ENCODE measurements around the gene MCUB.
"Not testable (repeated sequence)": the region's sequence is repeated elsewhere in the genome, so short reads cannot be mapped to it uniquely, and the experiment has no call there.

MCUB gene, protein sequence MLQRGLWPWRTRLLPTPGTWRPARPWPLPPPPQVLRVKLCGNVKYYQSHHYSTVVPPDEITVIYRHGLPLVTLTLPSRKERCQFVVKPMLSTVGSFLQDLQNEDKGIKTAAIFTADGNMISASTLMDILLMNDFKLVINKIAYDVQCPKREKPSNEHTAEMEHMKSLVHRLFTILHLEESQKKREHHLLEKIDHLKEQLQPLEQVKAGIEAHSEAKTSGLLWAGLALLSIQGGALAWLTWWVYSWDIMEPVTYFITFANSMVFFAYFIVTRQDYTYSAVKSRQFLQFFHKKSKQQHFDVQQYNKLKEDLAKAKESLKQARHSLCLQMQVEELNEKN

DNA sequence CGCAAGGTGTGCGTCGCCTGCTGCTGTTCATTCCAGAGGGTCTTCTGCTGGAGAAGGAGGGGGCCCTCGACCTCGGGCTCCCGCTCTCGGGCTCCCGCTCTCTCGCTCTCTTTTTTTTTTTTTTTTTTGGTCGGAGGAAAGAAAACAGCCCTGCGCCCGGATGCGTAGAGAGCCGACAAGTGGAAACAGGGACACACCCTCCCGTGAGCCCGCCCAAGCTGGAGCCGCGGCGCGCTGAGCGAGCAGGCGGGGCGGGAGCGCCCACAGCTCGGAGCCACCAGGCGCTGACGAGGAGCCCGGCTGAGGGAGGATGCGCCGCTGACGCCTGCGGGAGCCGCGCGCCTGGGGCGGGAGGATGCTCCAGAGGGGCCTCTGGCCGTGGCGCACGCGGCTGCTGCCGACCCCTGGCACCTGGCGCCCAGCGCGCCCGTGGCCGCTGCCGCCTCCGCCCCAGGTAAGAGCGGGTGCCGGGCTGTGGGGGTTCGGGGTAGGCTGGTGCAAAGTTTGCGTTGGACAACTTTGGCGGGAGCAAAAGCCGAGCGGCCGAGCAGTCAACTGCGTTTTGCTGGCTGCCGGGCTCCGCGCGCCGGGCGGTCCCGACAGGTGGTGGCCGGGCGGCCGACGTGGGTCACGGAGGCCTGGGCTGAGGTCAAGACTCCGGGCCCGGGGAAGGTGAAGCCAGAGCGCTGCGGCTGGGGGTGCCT is at the start of gene MCUB:
Gene MCUB (plus strand): TSS at position 264 of the 704 bp plus-strand sequence. CDS start 92 bp downstream, at position 356.
- DNase-seq = peak; percentile 78

DNA sequence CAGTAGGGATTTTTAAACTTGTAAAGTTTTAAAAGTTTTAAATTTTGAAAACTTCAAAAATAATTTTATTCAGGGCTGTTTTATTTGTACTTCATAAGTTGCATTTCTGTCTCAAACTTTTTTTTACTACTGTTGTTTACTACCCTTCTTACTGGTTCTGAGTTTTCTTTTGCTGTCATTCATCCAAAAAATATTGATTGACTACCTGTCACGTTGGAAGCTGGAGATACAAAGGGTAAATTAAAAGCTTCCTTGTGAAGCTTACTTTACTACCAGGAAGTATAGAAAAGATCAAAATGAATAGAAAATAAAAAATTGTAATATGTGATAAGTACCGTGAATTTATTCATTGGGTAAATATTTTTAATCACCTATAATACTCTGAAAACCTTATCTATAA is 49.4 kb upstream of the MCUB start:
- no peak for DNase-seq

DNA sequence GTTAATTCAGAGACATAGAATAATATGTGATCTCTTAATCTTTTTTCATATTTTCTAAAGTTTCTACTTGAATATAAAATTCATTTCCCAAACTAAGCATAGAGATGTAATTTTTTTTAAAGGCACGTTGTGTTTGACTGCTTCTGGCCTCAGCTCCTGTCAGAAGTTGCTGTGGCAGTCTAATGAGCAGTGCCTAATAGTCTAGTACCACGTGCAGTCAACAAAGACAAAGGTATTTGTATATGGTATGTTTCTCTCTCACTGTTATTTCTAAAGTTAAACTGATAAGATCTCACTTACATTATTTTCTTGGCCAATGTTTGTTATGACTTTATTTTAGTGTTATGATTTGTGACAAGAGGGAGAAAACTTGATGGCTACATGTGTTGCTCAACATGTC is 48.6 kb upstream of the MCUB start:
- no peak for DNase-seq

DNA sequence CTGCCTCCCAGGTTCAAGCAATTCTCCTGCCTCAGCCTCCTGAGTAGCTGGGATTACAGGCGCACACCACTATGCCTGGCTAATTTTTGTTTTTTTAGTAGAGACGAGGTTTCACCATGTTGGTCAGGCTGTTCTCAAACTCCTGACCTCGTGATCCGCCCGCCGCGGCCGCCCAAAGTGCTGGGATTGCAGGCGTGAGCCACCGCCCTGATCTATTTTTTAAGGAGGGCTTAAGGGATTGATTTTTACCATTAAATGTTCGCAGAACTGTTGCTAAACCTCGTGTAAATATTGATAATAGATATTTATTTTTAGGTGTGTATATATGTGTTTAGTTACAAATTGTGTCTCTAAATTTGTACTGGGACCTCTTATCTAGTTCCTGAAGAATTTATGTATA is 46.7 kb upstream of the MCUB start:
- DNase-seq = not testable (repeated sequence)

DNA sequence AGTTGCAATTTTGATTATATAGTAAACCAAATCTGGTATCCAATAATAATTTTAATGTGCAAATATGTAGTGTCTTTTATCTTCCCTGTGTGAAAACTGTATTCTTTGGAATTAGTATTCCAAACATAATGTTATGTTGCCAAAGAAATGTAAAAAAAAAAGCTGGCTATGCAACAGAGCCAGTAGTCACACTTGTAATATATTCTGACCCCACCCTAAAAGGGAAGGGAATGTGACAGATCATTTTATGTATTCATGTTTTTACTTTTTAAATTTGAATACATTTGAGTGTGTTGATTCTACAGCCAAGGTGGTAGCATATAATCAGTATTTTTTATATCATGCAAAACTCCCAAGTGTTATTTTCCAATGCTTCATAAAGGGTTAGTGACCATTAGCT is 27.9 kb upstream of the MCUB start:
- DNase-seq = no peak

DNA sequence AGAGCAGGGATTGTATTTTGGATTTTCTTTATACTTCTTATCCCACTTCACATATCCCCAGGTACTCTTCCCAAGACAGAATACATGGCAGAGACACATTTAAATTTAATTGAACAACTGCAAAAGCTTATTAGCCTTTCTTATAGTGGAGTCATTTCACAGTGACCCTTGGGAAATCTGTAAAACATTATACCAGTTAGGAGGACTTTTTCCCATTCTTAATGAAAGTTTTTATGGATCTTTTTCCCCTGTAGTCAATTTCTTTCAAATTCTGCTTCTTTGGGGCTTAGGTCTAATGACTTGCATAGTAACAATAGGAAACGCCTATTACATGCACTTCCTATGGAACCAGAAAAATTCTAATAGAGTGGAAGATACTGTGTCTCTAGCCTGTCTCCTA is 14.6 kb upstream of the MCUB start:
- no peak for DNase-seq

DNA sequence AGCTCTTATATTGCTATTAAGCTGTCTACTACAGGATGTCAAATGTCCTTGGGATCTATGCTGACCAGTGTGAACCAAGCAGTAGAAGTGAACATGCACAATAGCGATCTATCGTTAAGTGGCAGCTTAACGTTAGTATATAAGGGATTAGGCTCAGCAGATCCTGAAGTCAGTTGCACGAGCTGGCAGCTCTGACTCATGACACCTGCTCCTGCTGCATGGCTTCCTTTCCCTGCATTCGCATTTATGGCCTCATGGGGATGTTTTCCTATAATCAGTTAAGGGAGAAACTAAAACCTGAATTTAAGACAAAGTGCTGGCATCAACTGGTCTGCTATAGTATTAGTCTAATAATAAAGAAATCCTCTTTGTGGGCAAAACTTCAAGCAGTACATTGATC is 12.7 kb upstream of the MCUB start:
- no peak for DNase-seq

DNA sequence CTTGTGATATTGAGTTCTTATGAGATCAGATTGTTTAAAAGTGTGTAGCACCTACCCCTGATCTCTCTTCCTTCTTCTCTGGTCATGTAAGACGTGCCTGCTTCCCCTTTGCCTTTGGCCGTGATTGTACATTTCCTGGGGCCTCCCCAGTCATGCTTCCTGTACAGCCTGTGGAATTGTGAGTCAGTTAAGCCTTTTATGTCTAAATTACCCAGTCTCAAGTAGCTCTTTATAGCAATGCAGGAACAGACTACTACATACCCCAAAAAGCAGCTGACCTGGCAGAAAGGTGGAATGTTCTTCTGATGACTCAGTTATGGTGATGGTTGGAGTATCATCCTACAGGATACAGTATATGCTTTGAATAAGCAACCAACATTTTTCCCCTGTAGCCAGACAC is 11.4 kb upstream of the MCUB start:
- no peak for DNase-seq

DNA sequence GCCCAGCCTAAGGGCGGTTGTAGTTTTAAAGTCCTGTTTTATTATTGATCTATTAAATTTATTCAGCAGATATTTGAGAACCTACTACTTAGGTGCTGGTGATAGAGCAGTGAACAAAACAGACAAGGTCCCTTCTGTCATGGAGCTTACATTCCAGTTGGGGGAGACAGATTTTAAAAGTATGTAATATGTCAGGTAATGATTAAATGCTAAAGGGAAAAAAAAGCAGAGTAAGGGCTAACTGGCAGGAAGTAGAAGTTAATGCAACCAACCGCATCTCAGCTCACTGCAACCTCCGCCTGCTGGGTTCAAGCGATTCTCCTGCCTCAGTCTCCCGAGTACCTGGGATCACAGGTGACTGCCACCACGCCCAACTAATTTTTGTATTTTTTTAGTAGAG is 7.8 kb upstream of the MCUB start:
- DNase-seq = no peak

DNA sequence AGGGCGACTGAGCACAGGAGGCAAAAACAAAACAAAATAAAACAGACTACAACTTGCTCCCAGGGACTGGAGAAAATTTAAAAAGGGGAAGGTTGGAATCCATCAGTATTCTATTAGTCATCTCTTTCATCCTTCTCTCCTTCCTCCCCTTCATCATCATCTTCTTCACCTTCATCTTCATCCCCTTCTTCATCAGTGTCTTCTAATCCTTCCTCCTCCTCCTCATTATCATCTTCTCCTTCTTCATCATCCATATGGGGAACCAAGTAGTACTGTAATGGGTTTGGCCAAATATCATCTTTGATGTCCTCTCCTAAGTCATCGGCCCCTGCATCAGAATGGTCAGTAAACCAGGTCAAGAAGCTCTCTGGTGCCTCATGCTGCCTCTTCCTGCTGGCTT is 6.9 kb upstream of the MCUB start:
- DNase-seq = no peak

DNA sequence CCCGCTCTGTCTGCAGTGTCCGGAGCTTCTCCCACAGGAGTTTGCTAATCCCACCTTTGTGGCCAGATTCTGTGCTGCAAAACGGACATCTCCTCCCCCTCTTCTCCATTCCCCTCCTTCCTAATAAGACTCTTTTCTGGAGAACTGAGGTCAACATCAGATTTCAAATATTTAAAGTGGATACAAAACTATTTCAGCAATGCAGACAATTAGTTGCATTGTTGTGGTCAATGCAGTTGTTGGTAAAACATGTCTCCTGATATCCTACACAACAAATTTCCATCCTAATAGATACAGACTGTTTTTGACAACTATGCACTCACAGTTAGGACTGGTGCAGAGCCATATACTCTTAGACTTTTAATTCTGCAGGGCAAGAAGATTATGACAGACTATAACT is 5.1 kb upstream of the MCUB start:
- DNase-seq = no peak

DNA sequence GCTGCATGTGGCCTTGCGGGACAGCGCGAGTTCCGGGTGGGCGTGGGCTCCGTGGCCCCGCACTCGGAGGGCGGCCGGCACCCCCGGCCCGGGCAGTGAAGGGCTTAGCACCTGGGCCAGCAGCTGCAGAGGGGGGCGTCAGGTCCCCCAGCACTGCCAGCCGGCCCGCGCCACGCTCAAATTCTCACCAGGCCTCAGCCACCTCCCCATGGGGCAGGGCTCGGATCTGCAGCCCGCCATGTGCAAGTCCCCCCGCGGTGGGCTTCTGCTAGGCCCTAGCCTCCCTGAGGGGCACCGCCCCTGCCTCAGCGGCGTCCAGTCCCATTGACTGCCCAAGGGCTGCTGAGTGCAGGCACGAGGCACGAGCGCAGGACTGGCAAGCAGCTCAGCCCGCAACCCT is 2.6 kb upstream of the MCUB start:
- DNase-seq = no peak

DNA sequence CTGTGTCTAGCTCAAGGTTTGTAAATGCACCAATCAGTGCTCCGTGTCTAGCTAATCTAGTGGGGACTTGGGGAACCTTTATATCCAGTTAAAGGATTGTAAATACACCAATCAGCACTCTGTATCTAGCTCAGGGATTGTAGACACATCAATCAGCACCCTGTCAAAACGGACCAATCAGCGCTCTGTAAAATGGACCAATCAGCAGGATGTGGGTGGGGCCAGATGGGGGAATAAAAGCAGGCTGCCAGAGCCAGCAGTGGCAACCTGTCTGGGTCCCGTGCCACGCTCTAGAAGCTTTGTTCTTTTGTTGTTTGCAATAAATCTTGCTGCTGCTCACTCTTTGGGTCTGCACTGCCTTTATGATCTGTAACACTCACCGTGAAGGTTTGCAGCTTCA is 2.0 kb upstream of the MCUB start:
- DNase-seq = not testable (repeated sequence)

DNA sequence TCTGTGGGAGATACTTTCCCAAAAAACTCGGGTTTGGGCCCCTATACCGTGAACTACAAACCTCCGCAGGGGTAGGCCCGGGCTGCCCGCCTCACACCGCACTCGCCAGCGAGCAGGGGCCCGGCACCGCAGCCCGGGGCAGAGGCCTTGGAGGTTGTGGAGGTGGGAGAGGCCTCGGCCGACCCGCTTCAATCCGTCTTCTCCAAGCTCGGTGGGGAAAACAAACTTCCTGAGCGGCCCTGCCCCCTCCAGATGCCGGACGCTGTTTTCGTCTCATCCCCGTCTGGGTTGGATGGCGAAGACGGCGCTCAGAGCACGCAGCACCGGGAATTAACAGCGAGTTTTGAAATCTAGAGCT is 442 bp upstream of the MCUB start:
- DNase-seq = no peak

DNA sequence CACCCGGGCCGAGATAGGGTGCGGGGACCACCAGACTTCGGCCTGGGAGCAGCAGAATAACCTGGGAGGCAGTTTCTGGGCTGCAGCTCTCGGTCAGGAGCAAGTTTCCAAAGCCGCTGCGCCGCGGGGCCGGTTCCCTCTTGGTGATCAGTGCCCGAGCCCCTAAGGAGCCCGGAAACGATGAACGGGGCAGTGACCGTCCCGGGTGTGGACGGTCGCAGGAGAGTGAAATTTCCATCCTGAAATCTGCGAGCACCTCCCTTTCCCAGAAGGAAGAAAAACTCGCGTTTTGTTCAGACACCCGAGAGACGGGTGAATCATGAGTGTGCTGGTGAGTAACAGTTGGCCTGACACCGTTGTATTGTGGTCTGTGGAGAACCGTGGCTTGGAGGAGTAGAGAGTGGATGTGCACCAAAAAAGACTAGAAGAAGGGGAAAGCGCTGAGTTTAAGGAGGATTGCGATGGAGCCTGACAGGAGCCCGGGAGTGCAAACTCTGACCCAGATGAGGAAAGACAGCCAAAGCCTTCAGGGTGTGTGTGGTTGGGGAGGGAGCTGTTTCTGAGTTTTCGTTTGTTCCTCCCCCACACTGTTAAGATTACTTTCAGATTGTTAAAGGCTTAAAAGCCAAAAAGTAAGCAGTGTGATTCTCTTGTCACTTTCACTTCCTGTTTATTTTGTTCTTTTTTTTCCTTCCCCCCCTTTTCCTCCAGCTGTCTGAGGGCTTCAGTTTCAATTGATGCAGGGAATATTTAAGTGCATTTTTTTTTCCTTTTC is 828 bp downstream of the MCUB start:
- no peak for DNase-seq

DNA sequence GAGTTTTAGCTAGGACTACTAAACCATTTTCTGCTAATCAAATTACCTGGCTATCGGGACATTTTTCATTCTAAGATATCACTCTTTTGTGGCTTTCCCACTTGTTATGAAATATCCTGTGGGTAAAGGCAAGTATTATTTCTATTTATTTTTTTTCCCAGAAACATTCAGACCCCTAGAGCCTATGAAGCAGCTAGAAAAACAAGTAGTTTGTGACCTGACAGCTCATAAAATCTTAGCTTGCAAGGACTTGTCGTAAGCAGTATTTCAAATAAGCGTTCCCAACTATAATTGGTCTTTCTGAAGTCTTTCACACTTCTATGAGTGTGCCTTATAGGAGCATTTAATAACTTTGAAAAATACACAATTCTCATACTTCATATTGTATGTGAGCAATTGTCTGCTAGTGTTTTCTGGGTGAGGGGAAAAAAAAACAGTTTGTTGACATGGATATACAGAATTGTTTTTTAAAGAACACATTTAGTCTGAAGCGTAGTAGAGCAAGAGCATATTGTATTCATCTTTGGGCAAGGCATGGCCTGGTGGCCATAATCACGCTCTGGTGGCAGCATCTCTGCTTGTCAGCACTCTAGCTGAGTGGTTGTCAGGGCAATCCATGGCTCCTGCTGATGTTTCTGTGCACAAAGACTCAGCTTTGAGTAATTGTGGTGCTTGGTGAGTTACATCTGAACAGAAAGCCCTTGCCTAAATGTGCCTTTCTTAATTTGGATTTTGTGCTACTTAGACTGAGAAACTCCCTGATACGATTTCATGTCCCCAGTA is 2.6 kb downstream of the MCUB start:
- no peak for DNase-seq

DNA sequence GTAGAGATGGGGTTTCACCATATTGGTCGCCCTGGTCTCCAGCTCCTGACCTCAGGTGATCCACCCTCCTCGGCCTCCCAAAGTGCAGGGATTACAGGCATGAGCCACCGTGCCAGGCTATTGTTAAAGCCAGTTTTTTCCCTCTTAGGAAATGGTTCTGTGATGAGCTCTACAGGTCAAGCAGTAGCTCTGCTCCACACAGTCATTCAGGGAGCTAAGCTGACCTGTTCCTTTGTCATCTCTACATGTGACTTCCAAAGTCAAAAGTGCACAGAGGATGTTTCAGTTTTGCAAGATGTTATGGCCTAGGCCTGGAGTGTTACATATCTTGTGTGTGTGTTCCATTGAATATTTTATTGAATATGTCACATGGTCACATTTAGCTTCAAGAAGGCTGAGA is 11.4 kb downstream of the MCUB start:
- no peak for DNase-seq

DNA sequence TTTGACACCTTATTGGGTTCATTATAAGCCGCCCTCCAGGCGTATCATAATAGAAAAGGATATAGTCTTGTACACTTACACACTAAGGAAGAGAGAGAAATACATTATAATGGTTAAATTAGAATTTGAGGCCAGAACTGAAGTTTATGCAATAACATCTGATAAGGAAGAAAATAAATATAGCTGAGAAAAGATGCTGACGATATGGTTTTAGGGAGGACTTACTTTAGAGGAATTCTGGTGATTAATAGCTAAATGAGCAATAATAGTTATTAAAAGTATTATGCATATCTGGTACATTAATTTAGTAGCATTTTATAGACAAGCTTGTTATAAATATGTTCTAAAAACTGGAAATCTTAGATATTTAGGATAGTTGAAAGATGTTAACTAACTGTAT is 12.1 kb downstream of the MCUB start:
- no peak for DNase-seq

DNA sequence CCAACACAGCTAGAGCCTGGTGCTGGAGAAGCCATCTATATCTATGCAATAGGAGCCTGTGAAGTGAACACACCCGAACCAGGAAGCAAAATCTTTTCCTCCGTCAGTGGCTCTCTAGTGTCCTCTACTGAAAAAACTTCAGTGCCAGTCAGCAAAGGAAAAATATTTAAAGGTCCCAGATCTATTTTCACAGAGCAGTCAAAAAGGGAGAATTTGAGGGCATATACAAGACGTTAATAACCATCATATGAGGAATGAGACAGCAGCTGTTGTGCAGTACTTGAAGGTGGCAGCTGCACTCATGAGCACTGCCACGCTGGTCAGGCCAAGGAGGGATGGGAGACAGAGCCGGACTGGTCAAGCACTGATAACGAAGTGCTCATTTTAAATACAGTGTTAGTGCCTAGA is 14.4 kb downstream of the MCUB start:
- no peak for DNase-seq

DNA sequence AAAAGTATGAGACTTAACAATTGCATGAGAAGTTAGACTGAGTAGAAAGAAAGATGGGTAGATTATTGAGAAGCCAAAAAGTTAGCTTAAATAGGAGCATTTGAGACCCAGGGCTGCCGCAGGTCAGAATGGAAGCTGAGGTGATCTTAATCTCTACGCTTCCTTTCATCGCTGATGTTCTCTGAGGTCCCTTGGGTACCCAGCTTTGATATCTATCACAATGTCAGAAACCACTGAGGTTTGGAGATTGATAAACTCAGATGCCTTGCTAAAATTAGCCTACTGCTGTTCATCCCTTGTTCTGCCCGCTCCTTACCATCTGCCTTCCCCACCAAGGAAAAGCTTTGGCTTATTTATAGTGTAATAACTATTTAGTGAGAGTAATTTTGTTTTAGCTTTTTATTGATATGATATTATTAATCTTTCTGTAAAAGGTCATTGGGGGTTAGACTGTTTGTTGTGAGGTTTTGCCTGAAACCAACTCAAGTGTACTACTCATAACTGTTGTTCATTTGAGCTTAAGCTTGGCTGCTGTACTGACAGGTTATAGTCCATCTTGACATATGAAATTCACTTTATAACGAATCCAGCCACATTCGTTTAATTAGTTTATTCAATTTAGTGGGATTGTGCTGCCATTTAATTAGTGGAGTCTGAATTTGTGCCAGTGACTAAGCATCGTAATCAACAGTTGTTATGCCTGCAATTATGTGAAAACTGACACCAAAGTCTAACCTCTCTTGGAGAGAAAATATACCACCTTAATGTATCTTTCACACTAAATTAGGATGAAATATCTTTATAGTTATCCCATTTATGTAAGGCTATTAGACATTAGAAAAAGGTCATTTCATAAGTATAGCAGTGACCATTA is 15.1 kb downstream of the MCUB start:
- DNase-seq = no peak

DNA sequence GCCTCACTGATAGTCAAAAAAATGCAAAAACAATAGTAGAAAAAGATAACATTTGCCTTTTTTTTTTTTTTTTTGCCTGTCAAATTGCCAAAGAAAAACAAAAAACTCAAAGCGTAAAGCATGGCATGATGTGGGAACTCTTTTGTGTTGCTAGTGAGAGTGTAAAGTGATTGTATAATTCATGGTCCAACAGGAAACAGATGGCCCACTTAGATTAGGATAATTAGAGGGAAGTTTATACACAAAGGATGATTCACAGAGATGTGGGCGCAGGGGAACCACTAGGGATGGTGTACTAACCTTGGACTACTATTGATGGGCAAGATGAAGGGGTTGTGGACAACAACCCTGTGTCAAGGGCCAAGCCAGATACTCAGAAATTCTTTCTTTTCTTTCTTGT is 16.4 kb downstream of the MCUB start:
- no peak for DNase-seq

DNA sequence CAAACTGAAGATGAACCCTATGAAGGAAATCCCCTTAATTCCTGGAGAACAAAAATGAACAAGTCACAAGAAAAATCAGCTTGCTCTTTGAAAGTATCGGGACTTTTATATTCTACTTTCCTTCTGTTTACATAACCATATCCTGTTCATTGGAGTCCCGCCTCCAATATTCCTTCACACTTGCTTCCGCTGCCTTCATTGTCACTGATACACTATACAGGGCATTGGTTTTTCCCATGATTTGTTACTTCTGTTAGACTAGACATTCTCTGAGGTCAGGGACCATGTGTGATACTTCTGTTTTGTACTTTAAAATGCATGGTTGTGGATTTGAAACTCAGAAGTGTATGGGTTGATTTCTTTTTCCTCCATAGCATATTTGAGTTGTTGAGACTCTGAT is 18.8 kb downstream of the MCUB start:
- no peak for DNase-seq
